Nephron (organoid): Measurements from ENCODE around the gene SRRM2.
A peak's percentile ranks its signal among the peaks of the same experiment; 100 is the strongest.

ENCODE experiments used
- H3K27ac Mint-ChIP-seq, 3 experiments: 2 replicates each; pipeline ENCODE4 v1.8.0; 2020; ENCODE audit warnings: mixed read lengths in 3 of 3, mild to moderate bottlenecking in 2 of 3, moderate library complexity in 1 of 3
- H3K27me3 Mint-ChIP-seq: 2 replicates; pipeline ENCODE4 v1.8.0; 2021; ENCODE audit warnings: low read depth, mild to moderate bottlenecking, moderate library complexity, mixed read lengths
- H3K36me3 Mint-ChIP-seq: 2 replicates; pipeline ENCODE4 v1.8.0; 2020; ENCODE audit warnings: low read depth, mixed read lengths
- H3K4me1 Mint-ChIP-seq: 2 replicates; pipeline ENCODE4 v1.8.0; 2020; ENCODE audit warnings: mixed read lengths
- H3K4me3 Mint-ChIP-seq, 3 experiments: 2 replicates each; pipeline ENCODE4 v1.8.0; 2020; ENCODE audit warnings: mild to moderate bottlenecking in 3 of 3, mixed read lengths in 3 of 3, moderate library complexity in 2 of 3
- H3K9me3 Mint-ChIP-seq: 2 replicates; pipeline ENCODE4 v1.8.0; 2020; ENCODE audit warnings: mixed read lengths
- TF ChIP-seq, protein P1 (sequence below), 3 experiments: fragments of 200-600 bp; sonication (generic); IDR thresholded peaks; one replicate each; pipeline ENCODE4 v1.5.0; 2021; ENCODE audit warnings: antibody characterized with exemption in 3 of 3; ENCODE audit not compliant: unreplicated experiment in 3 of 3

SRRM2 gene

DNA sequence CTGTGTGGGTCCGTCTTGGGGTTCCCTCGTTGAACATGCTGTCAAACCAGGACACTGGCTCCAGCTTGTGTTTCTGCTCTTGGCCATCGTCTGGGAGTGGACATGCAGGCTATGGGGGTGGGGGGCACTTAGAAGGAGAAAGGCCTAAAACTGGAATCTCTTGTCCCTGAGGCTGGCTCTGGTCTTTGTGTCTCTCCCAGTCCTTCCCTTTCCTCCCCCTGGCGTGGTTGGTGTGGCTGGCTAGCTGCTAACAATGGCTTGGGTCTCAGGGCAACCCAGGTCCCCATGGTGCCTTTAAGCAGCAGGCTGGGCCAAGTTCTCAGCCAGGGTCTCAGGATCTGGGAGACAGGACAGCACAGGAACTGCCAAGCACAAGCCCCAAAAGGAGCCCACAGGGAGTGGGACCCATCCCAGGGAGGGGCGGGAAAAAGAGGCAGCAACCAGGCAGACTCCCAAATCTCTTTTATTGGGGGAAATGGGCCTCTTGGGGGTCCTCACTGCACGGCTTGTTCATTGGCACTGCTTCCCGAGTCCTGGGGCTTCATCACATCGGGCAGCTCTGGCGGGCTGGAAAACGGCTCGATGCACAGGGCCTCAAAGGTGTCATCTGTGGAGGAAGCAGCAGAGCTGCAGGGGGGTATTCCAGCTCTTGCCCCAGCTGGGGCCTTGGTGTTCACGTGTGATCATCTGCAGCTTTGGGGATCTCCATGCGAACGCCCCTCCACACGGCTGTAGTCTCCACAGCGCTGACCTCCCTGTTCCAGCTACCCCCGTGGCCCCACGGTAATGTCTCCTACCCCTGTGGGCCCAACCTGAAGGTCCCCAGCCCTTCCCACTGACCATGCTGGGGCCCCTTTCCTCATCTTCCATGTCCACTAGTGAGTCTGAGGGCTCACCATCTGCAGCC is 19.3 kb downstream of the SRRM2 start:
- Mint-ChIP-seq H3K9me3 (peaks cover under 1% of the 10 kb centered on the region), H3K4me1 (peaks cover 31% of the 10 kb centered on the region), H3K27ac (peak overlapping the region in 2 of 3 experiments; percentile 46 to 76), H3K27me3 (no peaks in the 10 kb centered on the region), H3K36me3 (peaks cover 60% of the 10 kb centered on the region), H3K4me3 (peak overlapping the region in 2 of 3 experiments; percentile 19 to 42)
- TF ChIP-seq, protein P1, sequence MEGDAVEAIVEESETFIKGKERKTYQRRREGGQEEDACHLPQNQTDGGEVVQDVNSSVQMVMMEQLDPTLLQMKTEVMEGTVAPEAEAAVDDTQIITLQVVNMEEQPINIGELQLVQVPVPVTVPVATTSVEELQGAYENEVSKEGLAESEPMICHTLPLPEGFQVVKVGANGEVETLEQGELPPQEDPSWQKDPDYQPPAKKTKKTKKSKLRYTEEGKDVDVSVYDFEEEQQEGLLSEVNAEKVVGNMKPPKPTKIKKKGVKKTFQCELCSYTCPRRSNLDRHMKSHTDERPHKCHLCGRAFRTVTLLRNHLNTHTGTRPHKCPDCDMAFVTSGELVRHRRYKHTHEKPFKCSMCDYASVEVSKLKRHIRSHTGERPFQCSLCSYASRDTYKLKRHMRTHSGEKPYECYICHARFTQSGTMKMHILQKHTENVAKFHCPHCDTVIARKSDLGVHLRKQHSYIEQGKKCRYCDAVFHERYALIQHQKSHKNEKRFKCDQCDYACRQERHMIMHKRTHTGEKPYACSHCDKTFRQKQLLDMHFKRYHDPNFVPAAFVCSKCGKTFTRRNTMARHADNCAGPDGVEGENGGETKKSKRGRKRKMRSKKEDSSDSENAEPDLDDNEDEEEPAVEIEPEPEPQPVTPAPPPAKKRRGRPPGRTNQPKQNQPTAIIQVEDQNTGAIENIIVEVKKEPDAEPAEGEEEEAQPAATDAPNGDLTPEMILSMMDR (IDR thresholded peaks at IDR 0.05; ENCODE audit: unreplicated experiment in 3 of 3), result no peak

DNA sequence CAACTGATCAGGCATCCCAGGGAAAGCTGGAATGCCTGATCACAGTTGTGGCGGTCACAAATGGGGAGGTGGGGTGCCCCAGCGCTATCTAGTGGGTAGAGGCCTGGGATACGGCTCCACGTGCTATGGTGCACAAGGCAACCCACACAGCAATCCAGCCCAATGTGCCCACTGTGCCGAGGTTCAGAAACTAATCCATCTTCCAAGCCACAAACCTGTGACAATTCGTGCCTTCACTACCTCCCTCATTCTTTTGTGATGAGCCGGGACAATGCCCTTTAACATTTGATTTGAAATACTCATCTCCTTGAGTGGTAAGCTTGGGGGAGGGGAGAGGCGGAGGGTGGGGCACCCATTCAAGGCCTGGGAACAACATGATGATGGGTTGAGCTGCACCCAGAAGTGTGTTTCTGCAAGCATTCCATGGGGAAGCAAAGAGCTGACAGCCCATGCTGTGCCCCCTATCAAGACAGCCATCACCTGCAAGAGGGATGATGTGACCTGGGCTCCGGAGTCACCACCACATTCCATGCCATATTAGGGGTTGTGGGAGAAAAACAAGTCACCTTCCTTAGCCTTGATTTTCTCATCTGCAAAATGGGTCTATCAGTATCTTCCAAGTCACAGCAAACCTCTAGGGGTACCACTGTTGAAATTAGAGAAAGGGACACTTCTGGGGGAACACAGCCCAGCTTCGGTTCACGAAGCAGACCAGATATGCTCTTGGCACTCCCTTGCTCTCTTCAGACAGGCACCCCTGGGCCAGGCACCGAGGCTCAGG is 20.9 kb downstream of the SRRM2 start:
- peaks cover 47% of the 10 kb centered on the region for H3K36me3 Mint-ChIP-seq

DNA sequence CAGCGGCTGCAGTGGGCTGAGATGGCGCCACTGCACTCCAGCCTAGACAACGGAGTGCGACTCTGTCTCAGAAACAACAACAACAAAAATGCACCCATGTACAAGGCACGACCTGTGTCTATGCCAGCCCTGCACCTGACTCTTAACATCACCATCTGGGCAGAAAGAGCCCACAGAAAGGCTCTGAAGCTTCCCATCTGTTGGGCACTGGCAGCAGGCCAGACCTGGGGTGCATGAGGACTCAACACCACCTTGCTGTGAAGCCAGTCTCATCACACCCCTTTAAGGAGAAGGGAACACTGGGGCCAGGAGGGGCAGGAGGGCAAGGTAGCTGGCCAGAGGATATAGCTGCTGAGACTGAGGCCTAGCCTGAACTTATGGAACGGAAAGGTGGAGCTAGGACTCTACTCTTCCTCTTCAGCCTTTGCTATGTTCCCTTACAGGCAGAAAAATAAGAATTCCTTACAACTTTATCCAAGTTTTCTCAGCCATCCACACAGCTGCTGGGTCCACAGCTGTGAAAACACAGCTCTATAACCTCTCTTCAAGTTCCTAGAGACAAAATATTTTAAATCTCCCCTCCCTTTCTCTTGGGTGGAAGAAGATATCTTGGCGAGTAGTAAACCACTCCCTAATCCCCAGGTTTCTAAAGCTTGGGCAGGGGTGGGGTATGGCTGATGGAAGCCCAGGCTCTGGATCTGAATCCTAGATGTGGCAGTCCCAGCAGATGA is 21.9 kb downstream of the SRRM2 start:
- H3K27me3 Mint-ChIP-seq, result no peaks in the 10 kb centered on the region

More for the DNA sequence above, 20.9 kb downstream of the SRRM2 start:
- Mint-ChIP-seq H3K27me3 (no peaks in the 10 kb centered on the region), H3K4me1 (peaks cover 38% of the 10 kb centered on the region), H3K27ac (peak overlapping the region in 2 of 3 experiments; percentile 10 to 46), H3K4me3 (peak overlapping the region in 2 of 3 experiments; percentile 34 to 41), H3K9me3 (no peaks in the 10 kb centered on the region)
- TF ChIP-seq, protein P1 (IDR thresholded peaks at IDR 0.05; ENCODE audit: unreplicated experiment in 3 of 3), result no peak

DNA sequence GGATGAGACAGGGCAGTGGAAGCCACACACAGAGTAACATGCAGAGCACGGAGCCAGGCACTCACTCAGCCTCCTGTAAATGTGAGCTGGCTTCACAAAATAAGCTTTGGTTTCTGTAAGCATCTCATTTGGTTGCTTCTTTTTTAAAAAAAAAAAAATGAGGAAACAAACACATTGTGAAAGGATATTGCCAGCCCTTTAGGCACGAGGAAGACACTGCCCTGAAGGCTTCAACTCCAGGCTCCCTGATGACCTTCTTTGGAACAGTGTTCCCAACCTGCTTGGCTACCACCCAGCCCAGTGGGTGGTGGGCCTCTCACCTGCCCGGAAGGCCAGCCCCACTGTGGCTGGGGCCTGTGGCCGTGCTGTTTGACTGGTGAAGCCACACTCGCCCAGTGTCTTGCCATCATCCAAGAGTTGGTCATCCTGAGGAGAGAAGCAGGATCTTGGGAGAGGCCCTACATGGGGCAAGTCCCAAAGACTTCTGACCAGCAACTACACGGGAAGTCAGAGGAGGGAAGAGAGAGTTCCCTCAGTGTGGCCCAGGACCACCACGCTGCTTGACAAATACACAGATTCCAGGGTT is 22.8 kb downstream of the SRRM2 start:
- Mint-ChIP-seq H3K4me1 (peaks cover 33% of the 10 kb centered on the region), H3K36me3 (peaks cover 31% of the 10 kb centered on the region), H3K27ac (peak overlapping the region in 2 of 3 experiments; percentile 68 to 99), H3K27me3 (no peaks in the 10 kb centered on the region), H3K4me3 (peak overlapping the region; percentile 95 to 100 (median 97)), H3K9me3 (no peaks in the 10 kb centered on the region)
- TF ChIP-seq, protein P1 (IDR thresholded peaks at IDR 0.05; ENCODE audit: unreplicated experiment in 3 of 3), result no peak

More for the DNA sequence above, 21.9 kb downstream of the SRRM2 start:
- no peaks in the 10 kb centered on the region for H3K9me3 Mint-ChIP-seq
- peak overlapping the region; percentile 51 to 67 (median 51) for H3K4me3 Mint-ChIP-seq
- H3K4me1 Mint-ChIP-seq, result peaks cover 39% of the 10 kb centered on the region
- peaks cover 40% of the 10 kb centered on the region for H3K36me3 Mint-ChIP-seq
- peak overlapping the region in 2 of 3 experiments; percentile 41 to 48 for H3K27ac Mint-ChIP-seq
- TF ChIP-seq, protein P1 (IDR thresholded peaks at IDR 0.05; ENCODE audit: unreplicated experiment in 3 of 3), result no peak

DNA sequence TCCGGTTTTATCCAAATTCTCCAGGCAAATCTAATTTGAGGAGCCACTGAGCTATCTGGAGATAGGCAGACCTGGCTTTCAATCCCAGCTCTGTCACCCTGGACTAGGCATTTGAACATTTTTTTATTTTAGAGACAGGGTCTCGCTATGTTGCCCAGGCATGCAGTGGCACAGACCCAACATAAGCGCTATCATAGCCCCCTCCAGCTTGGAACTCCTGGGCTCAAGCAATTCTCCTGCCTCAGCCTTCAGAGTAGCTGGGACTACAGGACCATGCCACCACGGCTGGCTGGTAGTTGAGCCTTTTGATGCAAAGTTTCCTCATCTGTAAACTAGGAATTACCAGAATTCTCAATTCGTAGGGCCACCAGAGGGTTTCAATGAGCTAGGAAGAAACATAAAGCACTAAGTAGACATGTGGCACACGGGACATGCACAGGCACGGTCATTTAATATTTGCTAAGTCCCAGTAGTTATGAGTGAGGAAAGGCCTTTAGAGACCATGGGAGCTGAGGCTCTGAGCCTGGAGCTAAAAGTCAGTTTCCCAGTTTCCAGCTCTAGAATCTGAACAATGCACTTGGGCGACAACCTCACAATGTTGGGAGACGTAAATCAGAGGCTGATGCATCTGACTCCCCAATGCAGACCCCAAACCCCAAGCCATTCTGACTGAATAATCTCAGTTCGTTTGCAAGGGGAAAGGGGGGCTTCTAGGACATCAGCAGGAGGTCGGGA is 23.5 kb downstream of the SRRM2 start:
- no peaks in the 10 kb centered on the region for H3K27me3 Mint-ChIP-seq
- H3K27ac Mint-ChIP-seq, result peak overlapping the region; percentile 99
- peaks cover 28% of the 10 kb centered on the region for H3K36me3 Mint-ChIP-seq
- TF ChIP-seq, protein P1 (IDR thresholded peaks at IDR 0.05; ENCODE audit: unreplicated experiment in 3 of 3), result no peak
- peaks cover 30% of the 10 kb centered on the region for H3K4me1 Mint-ChIP-seq
- H3K9me3 Mint-ChIP-seq, result no peaks in the 10 kb centered on the region
- H3K4me3 Mint-ChIP-seq, result peak overlapping the region; percentile 95 to 100 (median 97)
